Measurements from ENCODE around the gene BCL2L12. TPM values are rescaled to one million over a fixed set of nuclear protein-coding genes. Genes with fewer than 3 reads are reported as not detected.

The BCL2L12 gene
- total RNA-seq, 5 donors from 2014 or later (not counting 1 experiment from before 2014, with no cell fraction given): 15.6 to 26.6 (median 24.1) TPM

- Mint-ChIP-seq H3K4me3 (peak within 1 kb of the TSS; percentile 88 to 96 (median 95)), H3K4me1 (peaks cover 63 to 76% (median 76%) of the 10 kb centered on the region in 3 donors), H3K27ac (peak within 1 kb of the TSS; percentile 97), H3K27me3 (no peaks in the 10 kb centered on the region), H3K36me3 (peaks cover 2% of the 10 kb centered on the region), H3K9me3 (no peaks in the 10 kb centered on the region)
- CTCF ChIA-PET: interaction anchor here in 1 of 2 donors (0.5 to 1.2 kb wide), 8 partner anchors 22 to 801 kb away, joined by 3 to 6 read pairs (median 3); partner anchors contain the start of genes BCL2L12 and IRF3
- H3K9me3 ChIP-seq: no peaks in the 10 kb centered on the region
- POLR2A ChIA-PET: interaction anchor here in 1 of 2 donors (0.5 to 0.6 kb wide), 4 partner anchors 32 to 139 kb away, joined by 3 to 4 read pairs (median 4); partner anchors contain the start of gene NOSIP
- DNase-seq (peak; percentile 96 to 100 (median 99)), ATAC-seq (replicated peaks in 1 of 4) (peak; percentile 68 to 73 (median 72))
- no peaks in the 10 kb centered on the region for H3K27me3 ChIP-seq (replicated peaks in 1 of 2; ENCODE audit: control insufficient read depth in 2 of 2, extremely low read depth in 1 of 2, insufficient read depth in 2 of 2, low read length in 1 of 2)
- peak within 1 kb of the TSS; percentile 94 to 96 for H3K4me3 ChIP-seq (ENCODE audit: control insufficient read depth in 1 of 2, extremely low read depth in 1 of 2, low read length in 1 of 2)
- H3K27ac ChIP-seq (ENCODE audit: low read length): peak within 1 kb of the TSS; percentile 92
- peaks cover 16 to 63% of the 10 kb centered on the region in 2 experiments for H3K4me1 ChIP-seq (ENCODE audit: control insufficient read depth in 1 of 2, extremely low read depth in 1 of 2, insufficient read depth in 2 of 2, low read length in 2 of 2)
- H3K36me3 ChIP-seq (ENCODE audit: control insufficient read depth in 2 of 2, extremely low read depth in 1 of 2, insufficient read depth in 1 of 2, low read length in 1 of 2): peaks cover 7 to 19% of the 10 kb centered on the region in 2 donors
- 0% methylated on average over 77 of the region's 87 CpGs for WGBS (ENCODE audit: insufficient coverage)
Observed at GRCh38 chr19:49641688-49642491, 23.8 kb upstream of the BCL2L12 start, which contains the start of gene SCAF1. Gene SCAF1, plus strand, starts transcription at chr19:49642209. Its CDS starts 2,818 bp downstream, at chr19:49645027.

GRCh38 chr19:49642492-49643035 is 23.2 kb upstream of the BCL2L12 start:
- POLR2A ChIA-PET: interaction anchor here in 1 of 2 donors (0.5 to 0.6 kb wide), 2 partner anchors 80 to 140 kb away, joined by 4 read pairs; no protein-coding TSS in a partner anchor
- peak overlapping the region; percentile 88 to 96 (median 95) for H3K4me3 Mint-ChIP-seq
- H3K27me3 Mint-ChIP-seq: no peaks in the 10 kb centered on the region
- CTCF ChIA-PET: interaction anchor here in 1 of 2 donors (0.5 to 1.2 kb wide), 5 partner anchors 22 to 802 kb away, joined by 3 to 6 read pairs (median 4); no protein-coding TSS in a partner anchor
- peaks cover 63 to 77% (median 72%) of the 10 kb centered on the region in 3 donors for H3K4me1 Mint-ChIP-seq
- Histone ChIP-seq H3K27me3 (replicated peaks in 1 of 2; ENCODE audit: control insufficient read depth in 2 of 2, extremely low read depth in 1 of 2, insufficient read depth in 2 of 2, low read length in 1 of 2) (no peaks in the 10 kb centered on the region), H3K27ac (ENCODE audit: low read length) (peak overlapping the region; percentile 91), H3K4me1 (ENCODE audit: control insufficient read depth in 1 of 2, extremely low read depth in 1 of 2, insufficient read depth in 2 of 2, low read length in 2 of 2) (peaks cover 16 to 63% of the 10 kb centered on the region in 2 experiments), H3K4me3 (ENCODE audit: control insufficient read depth in 1 of 2, extremely low read depth in 1 of 2, low read length in 1 of 2) (peak overlapping the region; percentile 94 to 96), H3K9me3 (no peaks in the 10 kb centered on the region), H3K36me3 (ENCODE audit: control insufficient read depth in 2 of 2, extremely low read depth in 1 of 2, insufficient read depth in 1 of 2, low read length in 1 of 2) (peaks cover 14 to 23% of the 10 kb centered on the region in 2 donors)
- H3K9me3 Mint-ChIP-seq: no peaks in the 10 kb centered on the region
- H3K27ac Mint-ChIP-seq: peak overlapping the region; percentile 89 to 93
- no peak for DNase-seq
- WGBS (ENCODE audit: insufficient coverage): 15% methylated on average over 2 of the region's 5 CpGs
- no peak for ATAC-seq (replicated peaks in 1 of 4)
- peaks cover 8% of the 10 kb centered on the region for H3K36me3 Mint-ChIP-seq

GRCh38 chr19:49643466-49643865 is 22.3 kb upstream of the BCL2L12 start:
- Histone ChIP-seq H3K9me3 (no peaks in the 10 kb centered on the region), H3K27ac (ENCODE audit: low read length) (no peak overlapping the region), H3K4me1 (ENCODE audit: control insufficient read depth in 1 of 2, extremely low read depth in 1 of 2, insufficient read depth in 2 of 2, low read length in 2 of 2) (peaks cover 14 to 56% of the 10 kb centered on the region in 2 experiments), H3K36me3 (ENCODE audit: control insufficient read depth in 2 of 2, extremely low read depth in 1 of 2, insufficient read depth in 1 of 2, low read length in 1 of 2) (peaks cover 15 to 25% of the 10 kb centered on the region in 2 donors), H3K4me3 (ENCODE audit: control insufficient read depth in 1 of 2, extremely low read depth in 1 of 2, low read length in 1 of 2) (no peak overlapping the region), H3K27me3 (replicated peaks in 1 of 2; ENCODE audit: control insufficient read depth in 2 of 2, extremely low read depth in 1 of 2, insufficient read depth in 2 of 2, low read length in 1 of 2) (no peaks in the 10 kb centered on the region)
- peak overlapping the region; percentile 88 to 96 (median 95) for H3K4me3 Mint-ChIP-seq
- CTCF ChIA-PET: interaction anchor here in 1 of 2 donors (0.8 to 1.1 kb wide), 3 partner anchors 21 to 38 kb away, joined by 3 to 5 read pairs (median 4); no protein-coding TSS in a partner anchor
- ATAC-seq (replicated peaks in 1 of 4) (no peak), DNase-seq (no peak)
- peaks cover 57 to 69% (median 63%) of the 10 kb centered on the region in 3 donors for H3K4me1 Mint-ChIP-seq
- H3K9me3 Mint-ChIP-seq: no peaks in the 10 kb centered on the region
- peaks cover 8% of the 10 kb centered on the region for H3K36me3 Mint-ChIP-seq
- H3K27ac Mint-ChIP-seq: peak overlapping the region; percentile 48 to 93
- 45% methylated on average over 2 of the region's 2 CpGs for WGBS (ENCODE audit: insufficient coverage)
- no peaks in the 10 kb centered on the region for H3K27me3 Mint-ChIP-seq
- POLR2A ChIA-PET: no interaction called here

GRCh38 chr19:49645592-49645991 is 20.1 kb upstream of the BCL2L12 start:
- H3K27me3 Mint-ChIP-seq: no peaks in the 10 kb centered on the region
- no peak overlapping the region for H3K27ac Mint-ChIP-seq
- peaks cover 23 to 41% of the 10 kb centered on the region in 2 donors for H3K36me3 ChIP-seq (ENCODE audit: control insufficient read depth in 2 of 2, extremely low read depth in 1 of 2, insufficient read depth in 1 of 2, low read length in 1 of 2)

GRCh38 chr19:49645995-49646394 is 19.7 kb upstream of the BCL2L12 start:
- Histone ChIP-seq H3K4me3 (ENCODE audit: control insufficient read depth in 1 of 2, extremely low read depth in 1 of 2, low read length in 1 of 2) (no peak overlapping the region), H3K9me3 (no peaks in the 10 kb centered on the region), H3K4me1 (ENCODE audit: control insufficient read depth in 1 of 2, extremely low read depth in 1 of 2, insufficient read depth in 2 of 2, low read length in 2 of 2) (peaks cover 11 to 36% of the 10 kb centered on the region in 2 experiments), H3K27me3 (replicated peaks in 1 of 2; ENCODE audit: control insufficient read depth in 2 of 2, extremely low read depth in 1 of 2, insufficient read depth in 2 of 2, low read length in 1 of 2) (no peaks in the 10 kb centered on the region), H3K36me3 (ENCODE audit: control insufficient read depth in 2 of 2, extremely low read depth in 1 of 2, insufficient read depth in 1 of 2, low read length in 1 of 2) (peaks cover 24 to 43% of the 10 kb centered on the region in 2 donors), H3K27ac (ENCODE audit: low read length) (no peak overlapping the region)
- no peak overlapping the region for H3K27ac Mint-ChIP-seq
- WGBS (ENCODE audit: insufficient coverage): 90% methylated on average over 4 of the region's 13 CpGs
- H3K27me3 Mint-ChIP-seq: no peaks in the 10 kb centered on the region
- H3K4me1 Mint-ChIP-seq: peaks cover 39 to 46% (median 42%) of the 10 kb centered on the region in 3 donors
- H3K4me3 Mint-ChIP-seq: no peak overlapping the region
- ChIA-PET POLR2A (no interaction called here), CTCF (no interaction called here)
- no peaks in the 10 kb centered on the region for H3K9me3 Mint-ChIP-seq
- H3K36me3 Mint-ChIP-seq: peaks cover 17% of the 10 kb centered on the region
- ATAC-seq (replicated peaks in 1 of 4): no peak
- DNase-seq: no peak

More at GRCh38 chr19:49645592-49645991, 20.1 kb upstream of the BCL2L12 start:
- CTCF ChIA-PET: no interaction called here
- ATAC-seq (replicated peaks in 1 of 4) (no peak), DNase-seq (no peak)
- Histone ChIP-seq H3K27me3 (replicated peaks in 1 of 2; ENCODE audit: control insufficient read depth in 2 of 2, extremely low read depth in 1 of 2, insufficient read depth in 2 of 2, low read length in 1 of 2) (no peaks in the 10 kb centered on the region), H3K4me1 (ENCODE audit: control insufficient read depth in 1 of 2, extremely low read depth in 1 of 2, insufficient read depth in 2 of 2, low read length in 2 of 2) (peaks cover 12 to 40% of the 10 kb centered on the region in 2 experiments), H3K4me3 (ENCODE audit: control insufficient read depth in 1 of 2, extremely low read depth in 1 of 2, low read length in 1 of 2) (no peak overlapping the region), H3K9me3 (no peaks in the 10 kb centered on the region), H3K27ac (ENCODE audit: low read length) (no peak overlapping the region)
- POLR2A ChIA-PET: no interaction called here
- Mint-ChIP-seq H3K9me3 (no peaks in the 10 kb centered on the region), H3K36me3 (peaks cover 15% of the 10 kb centered on the region), H3K4me3 (no peak overlapping the region), H3K4me1 (peaks cover 43 to 50% (median 46%) of the 10 kb centered on the region in 3 donors)
- WGBS (ENCODE audit: insufficient coverage): 90% methylated on average over 10 of the region's 11 CpGs

- Histone ChIP-seq H3K27me3 (replicated peaks in 1 of 2; ENCODE audit: control insufficient read depth in 2 of 2, extremely low read depth in 1 of 2, insufficient read depth in 2 of 2, low read length in 1 of 2) (no peaks in the 10 kb centered on the region), H3K4me1 (ENCODE audit: control insufficient read depth in 1 of 2, extremely low read depth in 1 of 2, insufficient read depth in 2 of 2, low read length in 2 of 2) (peaks cover 9 to 30% of the 10 kb centered on the region in 2 experiments), H3K9me3 (no peaks in the 10 kb centered on the region), H3K4me3 (ENCODE audit: control insufficient read depth in 1 of 2, extremely low read depth in 1 of 2, low read length in 1 of 2) (no peak overlapping the region), H3K27ac (ENCODE audit: low read length) (no peak overlapping the region), H3K36me3 (ENCODE audit: control insufficient read depth in 2 of 2, extremely low read depth in 1 of 2, insufficient read depth in 1 of 2, low read length in 1 of 2) (peaks cover 25 to 46% of the 10 kb centered on the region in 2 donors)
- peaks cover 18% of the 10 kb centered on the region for H3K36me3 Mint-ChIP-seq
- ATAC-seq (replicated peaks in 1 of 4): no peak
- H3K4me3 Mint-ChIP-seq: no peak overlapping the region
- CTCF ChIA-PET: no interaction called here
- H3K9me3 Mint-ChIP-seq: no peaks in the 10 kb centered on the region
- no peak for DNase-seq
- H3K27me3 Mint-ChIP-seq: no peaks in the 10 kb centered on the region
- H3K27ac Mint-ChIP-seq: no peak overlapping the region
- WGBS (ENCODE audit: insufficient coverage): 100% methylated on average over 8 of the region's 17 CpGs
- POLR2A ChIA-PET: no interaction called here
- peaks cover 36 to 44% (median 36%) of the 10 kb centered on the region in 3 donors for H3K4me1 Mint-ChIP-seq
Observed at GRCh38 chr19:49646586-49646985, 19.1 kb upstream of the BCL2L12 start.

Measured in T-cell (primary cell).